GM23338 (cell line): ENCODE data around the gene STOX1.

ENCODE experiments used
- CREB1 ChIP-seq: fragments of 250-450 bp; sonication (Bioruptor Pico); IDR thresholded peaks from 2 replicates; pipeline ENCODE4 v1.5.0; 2020; ENCODE audit warnings: low read depth, mild to moderate bottlenecking, moderate library complexity
- EZH2 ChIP-seq: fragments of 200-600 bp; sonication (generic); IDR thresholded peaks from one replicate; pipeline ENCODE4 v1.8.0; 2017; ENCODE audit warnings: antibody characterized with exemption, mild to moderate bottlenecking, low read depth; ENCODE audit not compliant: unreplicated experiment
- EZH2phosphoT487 ChIP-seq: fragments of 200-600 bp; sonication (generic); IDR thresholded peaks from one replicate; pipeline ENCODE4 v1.8.1; 2018; ENCODE audit warnings: antibody characterized with exemption; ENCODE audit not compliant: unreplicated experiment
- JUNB ChIP-seq: IDR thresholded peaks from one replicate; pipeline ENCODE4 v1.6.1; 2016; ENCODE audit warnings: antibody characterized with exemption; ENCODE audit not compliant: unreplicated experiment
- POLR2AphosphoS5 ChIP-seq: IDR thresholded peaks from 2 replicates; pipeline ENCODE4 v1.6.1; 2016; ENCODE audit warnings: antibody characterized with exemption, low read depth
- STAT1 ChIP-seq: IDR thresholded peaks from one replicate; pipeline ENCODE4 v1.6.1; 2016; ENCODE audit warnings: antibody characterized with exemption; ENCODE audit not compliant: unreplicated experiment
- TF ChIP-seq, protein P1 (sequence below), 2 experiments: fragments of 200-600 bp in 1 of 2; sonication (generic) in 1 of 2; conservative IDR thresholded peaks; 2 replicates each; pipeline versions ENCODE4 v1.5.1 to v1.6.1; 2016 to 2017; ENCODE audit warnings: antibody characterized with exemption in 2 of 2, low read depth in 2 of 2, mild to moderate bottlenecking in 2 of 2, moderate library complexity in 1 of 2
- TF ChIP-seq, protein P2 (sequence below): IDR thresholded peaks from one replicate; pipeline ENCODE4 v1.6.1; 2018; ENCODE audit warnings: antibody characterized with exemption; ENCODE audit not compliant: unreplicated experiment

DNA sequence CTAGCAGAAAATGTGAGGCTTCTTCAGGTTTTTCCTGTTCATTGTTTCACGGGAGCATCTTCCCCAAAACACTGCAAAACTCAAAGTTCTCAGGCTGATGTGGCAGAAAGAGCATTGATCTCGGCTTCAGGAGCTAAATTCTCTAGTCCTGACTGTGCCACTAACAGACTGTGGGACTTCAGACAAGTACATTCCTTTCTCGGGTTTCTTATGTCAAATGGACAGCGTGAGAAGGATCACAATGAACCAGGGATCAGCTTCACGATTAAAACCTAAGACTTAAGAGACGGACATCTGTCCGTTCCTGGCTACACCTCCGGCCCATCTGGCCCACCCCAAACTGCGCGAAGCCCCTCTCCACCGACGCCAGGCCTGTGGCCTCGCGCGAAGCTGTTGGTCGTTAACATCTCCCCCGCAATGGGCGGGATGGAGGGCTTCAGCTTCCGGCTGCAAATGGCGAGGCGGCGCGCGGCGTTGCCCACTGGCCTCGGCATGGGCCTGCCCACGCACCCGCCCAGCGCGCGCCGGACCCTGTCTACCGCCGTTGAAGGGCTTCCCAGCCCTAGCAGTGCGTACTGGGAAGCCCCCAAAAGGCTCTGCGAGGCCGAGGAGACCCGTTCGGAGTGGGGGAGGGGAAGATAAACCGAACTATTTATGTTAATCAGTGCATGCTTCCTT is 73.2 kb downstream of the STOX1 start:
- no peak for TF ChIP-seq EZH2
- TF ChIP-seq POLR2AphosphoS5 = peak; percentile 72
- TF ChIP-seq, protein P1, sequence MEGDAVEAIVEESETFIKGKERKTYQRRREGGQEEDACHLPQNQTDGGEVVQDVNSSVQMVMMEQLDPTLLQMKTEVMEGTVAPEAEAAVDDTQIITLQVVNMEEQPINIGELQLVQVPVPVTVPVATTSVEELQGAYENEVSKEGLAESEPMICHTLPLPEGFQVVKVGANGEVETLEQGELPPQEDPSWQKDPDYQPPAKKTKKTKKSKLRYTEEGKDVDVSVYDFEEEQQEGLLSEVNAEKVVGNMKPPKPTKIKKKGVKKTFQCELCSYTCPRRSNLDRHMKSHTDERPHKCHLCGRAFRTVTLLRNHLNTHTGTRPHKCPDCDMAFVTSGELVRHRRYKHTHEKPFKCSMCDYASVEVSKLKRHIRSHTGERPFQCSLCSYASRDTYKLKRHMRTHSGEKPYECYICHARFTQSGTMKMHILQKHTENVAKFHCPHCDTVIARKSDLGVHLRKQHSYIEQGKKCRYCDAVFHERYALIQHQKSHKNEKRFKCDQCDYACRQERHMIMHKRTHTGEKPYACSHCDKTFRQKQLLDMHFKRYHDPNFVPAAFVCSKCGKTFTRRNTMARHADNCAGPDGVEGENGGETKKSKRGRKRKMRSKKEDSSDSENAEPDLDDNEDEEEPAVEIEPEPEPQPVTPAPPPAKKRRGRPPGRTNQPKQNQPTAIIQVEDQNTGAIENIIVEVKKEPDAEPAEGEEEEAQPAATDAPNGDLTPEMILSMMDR (conservative IDR thresholded peaks at IDR 0.05; ENCODE audit: low read depth in 2 of 2) = no peak
- no peak for TF ChIP-seq EZH2phosphoT487
- TF ChIP-seq, protein P2, sequence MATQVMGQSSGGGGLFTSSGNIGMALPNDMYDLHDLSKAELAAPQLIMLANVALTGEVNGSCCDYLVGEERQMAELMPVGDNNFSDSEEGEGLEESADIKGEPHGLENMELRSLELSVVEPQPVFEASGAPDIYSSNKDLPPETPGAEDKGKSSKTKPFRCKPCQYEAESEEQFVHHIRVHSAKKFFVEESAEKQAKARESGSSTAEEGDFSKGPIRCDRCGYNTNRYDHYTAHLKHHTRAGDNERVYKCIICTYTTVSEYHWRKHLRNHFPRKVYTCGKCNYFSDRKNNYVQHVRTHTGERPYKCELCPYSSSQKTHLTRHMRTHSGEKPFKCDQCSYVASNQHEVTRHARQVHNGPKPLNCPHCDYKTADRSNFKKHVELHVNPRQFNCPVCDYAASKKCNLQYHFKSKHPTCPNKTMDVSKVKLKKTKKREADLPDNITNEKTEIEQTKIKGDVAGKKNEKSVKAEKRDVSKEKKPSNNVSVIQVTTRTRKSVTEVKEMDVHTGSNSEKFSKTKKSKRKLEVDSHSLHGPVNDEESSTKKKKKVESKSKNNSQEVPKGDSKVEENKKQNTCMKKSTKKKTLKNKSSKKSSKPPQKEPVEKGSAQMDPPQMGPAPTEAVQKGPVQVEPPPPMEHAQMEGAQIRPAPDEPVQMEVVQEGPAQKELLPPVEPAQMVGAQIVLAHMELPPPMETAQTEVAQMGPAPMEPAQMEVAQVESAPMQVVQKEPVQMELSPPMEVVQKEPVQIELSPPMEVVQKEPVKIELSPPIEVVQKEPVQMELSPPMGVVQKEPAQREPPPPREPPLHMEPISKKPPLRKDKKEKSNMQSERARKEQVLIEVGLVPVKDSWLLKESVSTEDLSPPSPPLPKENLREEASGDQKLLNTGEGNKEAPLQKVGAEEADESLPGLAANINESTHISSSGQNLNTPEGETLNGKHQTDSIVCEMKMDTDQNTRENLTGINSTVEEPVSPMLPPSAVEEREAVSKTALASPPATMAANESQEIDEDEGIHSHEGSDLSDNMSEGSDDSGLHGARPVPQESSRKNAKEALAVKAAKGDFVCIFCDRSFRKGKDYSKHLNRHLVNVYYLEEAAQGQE = no peak
- no peak for TF ChIP-seq CREB1 (CRISPR knock-in tag)
- no peak for TF ChIP-seq STAT1
- TF ChIP-seq JUNB = no peak
